SW480 (cell line): ENCODE measurements around the gene TXLNA.

Experiments used
- DNase-seq: peaks from one replicate; pipeline ENCODE4 v3.0.0-alpha.2; 2016; ENCODE audit warnings: low spot score

TXLNA gene

GRCh38 chr1:32184650-32185049 lies 5.2 kb downstream of the TXLNA start:
- no peak for DNase-seq

GRCh38 chr1:32186077-32186476 lies 6.6 kb downstream of the TXLNA start:
- no peak for DNase-seq

GRCh38 chr1:32186491-32186890 lies 7.0 kb downstream of the TXLNA start:
- DNase-seq = no peak

GRCh38 chr1:32187850-32188249 lies 8.4 kb downstream of the TXLNA start:
- DNase-seq = no peak

- no peak for DNase-seq
Measured at GRCh38 chr1:32192220-32192948, 12.9 kb downstream of the TXLNA start.

- DNase-seq = no peak
Measured at GRCh38 chr1:32194984-32195383, 15.5 kb downstream of the TXLNA start.

GRCh38 chr1:32195531-32195930 lies 16.1 kb downstream of the TXLNA start:
- DNase-seq = no peak

GRCh38 chr1:32195972-32196823 lies 16.7 kb downstream of the TXLNA start:
- DNase-seq = no peak

- no peak for DNase-seq
Measured at GRCh38 chr1:32197074-32197473, 17.6 kb downstream of the TXLNA start.

- no peak for DNase-seq
Measured at GRCh38 chr1:32197837-32198236, 18.4 kb downstream of the TXLNA start.

GRCh38 chr1:32198237-32199042 lies 19.0 kb downstream of the TXLNA start:
- no peak for DNase-seq

GRCh38 chr1:32199043-32199716 lies 19.7 kb downstream of the TXLNA start:
- DNase-seq = no peak

- no peak for DNase-seq
Measured at GRCh38 chr1:32199717-32200072, 20.2 kb downstream of the TXLNA start.

GRCh38 chr1:32200226-32201010 lies 20.9 kb downstream of the TXLNA start, which contains the start of gene CCDC28B:
CCDC28B (plus strand) TSS chr1:32200595; CDS start chr1:32201936, 1,341 bp downstream.
- peak; percentile 56 for DNase-seq

- peak; percentile 36 for DNase-seq
Measured at GRCh38 chr1:32201011-32201855, 21.8 kb downstream of the TXLNA start.

- no peak for DNase-seq
Measured at GRCh38 chr1:32204943-32205361, 25.5 kb downstream of the TXLNA start.

GRCh38 chr1:32205401-32206370 lies 26.2 kb downstream of the TXLNA start, which contains the start of gene IQCC:
IQCC (plus strand) TSS chr1:32205671; CDS start chr1:32205682, 11 bp downstream.
- peak; percentile 86 for DNase-seq

- no peak for DNase-seq
Measured at GRCh38 chr1:32208469-32208868, 29.0 kb downstream of the TXLNA start.

- DNase-seq = peak; percentile 64
Measured at GRCh38 chr1:32208891-32209328, 29.4 kb downstream of the TXLNA start, which contains the start of gene DCDC2B. DCDC2B (plus strand) TSS chr1:32209089; CDS start chr1:32209094, 5 bp downstream.
